HepG2 (cell line): ENCODE measurements around the gene EGFL8. TPM values are rescaled to one million over a fixed set of nuclear protein-coding genes. Genes with fewer than 3 reads are reported as not detected.
A peak's percentile ranks its signal among the peaks of the same experiment; 100 is the strongest.

ENCODE experiments used
- FLYWCH1 ChIP-seq: sonication (generic); formaldehyde crosslinking; IDR thresholded peaks from 2 replicates; pipeline ENCODE4 v1.8.1; 2023; ENCODE audit warnings: mild to moderate bottlenecking, missing genetic modification reagents
- HBP1 ChIP-seq: IDR thresholded peaks from 2 replicates; pipeline ENCODE4 v1.6.1; 2016; ENCODE audit warnings: low read depth, control low read depth
- MEIS2 ChIP-seq: sonication (generic); formaldehyde crosslinking; IDR thresholded peaks from 2 replicates; pipeline ENCODE4 v1.9.0; 2021; ENCODE audit warnings: mild to moderate bottlenecking, missing genetic modification reagents
- MXD4 ChIP-seq: IDR thresholded peaks from 2 replicates; pipeline ENCODE4 v1.6.1; 2016; ENCODE audit warnings: mild to moderate bottlenecking, missing biosample characterization, missing genetic modification reagents
- RNF219 ChIP-seq: sonication (generic); formaldehyde crosslinking; IDR thresholded peaks from 2 replicates; pipeline ENCODE4 v1.5.0; 2020; ENCODE audit warnings: mild to moderate bottlenecking, missing genetic modification reagents
- SMAD9 ChIP-seq: sonication (generic); formaldehyde crosslinking; IDR thresholded peaks from 2 replicates; pipeline ENCODE4 v1.5.1; 2020; ENCODE audit warnings: mild to moderate bottlenecking, missing genetic modification reagents
- ZBED4 ChIP-seq: sonication (generic); formaldehyde crosslinking; IDR thresholded peaks from 2 replicates; pipeline ENCODE4 v1.4.0; 2020; ENCODE audit warnings: missing genetic modification reagents, borderline replicate concordance
- ZEB1 ChIP-seq: IDR thresholded peaks from 2 replicates; pipeline ENCODE4 v1.6.1; 2012; ENCODE audit warnings: mild to moderate bottlenecking, low read depth, inconsistent platforms; ENCODE audit not compliant: insufficient replicate concordance
- ZIK1 ChIP-seq: sonication (generic); formaldehyde crosslinking; IDR thresholded peaks from 2 replicates; pipeline ENCODE4 v1.5.0; 2020; ENCODE audit warnings: mild to moderate bottlenecking, low read depth, missing genetic modification reagents, borderline replicate concordance
- ZNF142 ChIP-seq: sonication (generic); formaldehyde crosslinking; IDR thresholded peaks from 2 replicates; pipeline ENCODE4 v1.4.0; 2020; ENCODE audit warnings: missing genetic modification reagents
- ZNF451 ChIP-seq: sonication (generic); formaldehyde crosslinking; IDR thresholded peaks from 2 replicates; pipeline ENCODE4 v1.5.0; 2020; ENCODE audit warnings: mild to moderate bottlenecking, missing genetic modification reagents
- ZNF550 ChIP-seq: sonication (generic); formaldehyde crosslinking; IDR thresholded peaks from 2 replicates; pipeline ENCODE4 v1.4.0; 2020; ENCODE audit warnings: mild to moderate bottlenecking, missing genetic modification reagents, borderline replicate concordance
- ZNF569 ChIP-seq: sonication (generic); formaldehyde crosslinking; IDR thresholded peaks from 2 replicates; pipeline ENCODE4 v1.5.0; 2020; ENCODE audit warnings: mild to moderate bottlenecking, missing genetic modification reagents, moderate library complexity, borderline replicate concordance
- polyA plus RNA-seq, 8 experiments: library from polyadenylated mRNA; depleted of rRNA in 3 of 8; stranded (reverse) in 7 of 8; unstranded in 1 of 8; fragments of >200 nt; fragmentation: Illumina TruSeq in 4 of 8; extraction: Trizol in 4 of 8; gene quantifications; 2 replicates each; pipeline versions ENCODE4 v1.2.1 to v1.2.3, GENCODE V29; 2011 to 2016; ENCODE audit warnings: low read depth in 4 of 8, missing spikeins in 1 of 8, mixed read lengths in 1 of 8; ENCODE audit not compliant: insufficient read depth in 1 of 8
- total RNA-seq, 5 experiments: library from RNA; depleted of rRNA; stranded (reverse); fragments of >200 nt; fragmentation: Illumina TruSeq; extraction: Trizol; gene quantifications; 2 replicates each; pipeline ENCODE4 v1.2.3, GENCODE V29; 2016; ENCODE audit warnings: low read depth in 1 of 5

The EGFL8 gene
- total and polyA plus RNA-seq, 2 of the 13 experiments (the other 11 are each of a cell fraction or from before 2014, with no cell fraction given): 10.0 to 11.5 TPM

GRCh38 chr6:32176476-32177182 is 12.2 kb downstream of the EGFL8 start (continued):
- no peak for TF ChIP-seq ZNF142 (CRISPR knock-in tag)
- no peak for TF ChIP-seq ZEB1
- TF ChIP-seq ZNF550: no peak
- TF ChIP-seq MEIS2 (CRISPR knock-in tag): no peak
- peak; percentile 48; the same call in 1 of the 2 replicates for TF ChIP-seq SMAD9 (CRISPR knock-in tag)
- TF ChIP-seq HBP1 (CRISPR knock-in tag): no peak
- TF ChIP-seq FLYWCH1: no peak
- TF ChIP-seq ZBED4 (CRISPR knock-in tag): no peak
- no peak for TF ChIP-seq MXD4 (CRISPR knock-in tag)
- no peak for TF ChIP-seq RNF219 (CRISPR knock-in tag)
- TF ChIP-seq ZIK1 (CRISPR knock-in tag): no peak
- no peak for TF ChIP-seq ZNF451 (CRISPR knock-in tag)
- no peak; the same call in 1 of the 2 replicates for TF ChIP-seq ZNF569
